Esophagus squamous epithelium (tissue), 4 donors: ENCODE data around the gene SLX9.

Experiments
- POLR2A ChIP-seq, 4 donors: fragments of 450-650 bp; IDR thresholded peaks; one replicate each; pipeline ENCODE4 v1.6.1; 2017; ENCODE audit warnings: antibody characterized with exemption in 4 of 4, mild to moderate bottlenecking in 4 of 4, moderate library complexity in 3 of 4
- TF ChIP-seq, protein P1 (sequence below), 6 experiments: fragments of 450-650 bp in 4 of 6; fragments of 200-600 bp in 2 of 6; sonication (generic) in 2 of 6; IDR thresholded peaks; one replicate each; pipeline ENCODE4 v1.5.1; 2016 to 2019; ENCODE audit warnings: antibody characterized with exemption in 6 of 6, mild to moderate bottlenecking in 4 of 6, moderate library complexity in 4 of 6

DNA sequence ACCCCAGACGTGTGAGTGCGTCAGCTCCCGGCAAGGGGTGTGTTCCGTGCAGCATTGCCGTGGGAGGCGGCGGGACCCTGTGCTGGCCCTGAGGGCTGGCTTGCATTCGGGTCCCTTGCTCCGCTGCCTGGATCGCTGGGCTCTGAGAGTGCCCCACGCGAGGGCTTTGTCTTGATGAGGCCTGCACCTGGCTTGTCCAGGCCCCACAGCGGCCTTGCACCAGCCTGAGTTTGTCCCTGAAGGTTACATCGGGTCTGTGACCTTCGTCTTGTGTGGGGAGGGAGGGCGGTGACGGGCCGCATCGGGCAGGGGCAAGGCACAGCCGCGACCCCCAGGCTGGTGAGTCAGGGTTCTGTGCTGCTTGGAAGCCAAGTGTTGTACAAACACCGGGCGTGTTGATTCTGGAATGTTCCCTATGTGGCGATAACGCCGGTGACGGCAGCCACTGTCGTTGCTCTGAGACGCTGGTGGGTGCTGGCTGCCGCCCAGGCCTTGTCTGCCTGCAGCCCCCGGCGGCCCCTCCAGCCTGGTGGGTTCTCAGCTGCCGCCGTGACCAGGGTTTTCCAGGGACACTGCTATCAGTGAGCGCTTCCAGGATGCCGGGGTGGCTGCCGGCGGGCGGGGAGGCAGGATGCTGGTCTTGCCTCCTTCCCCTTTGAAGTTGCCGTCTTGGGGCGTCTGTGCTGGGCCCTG lies 42.9 kb downstream of the SLX9 start:
- TF ChIP-seq, protein P1, sequence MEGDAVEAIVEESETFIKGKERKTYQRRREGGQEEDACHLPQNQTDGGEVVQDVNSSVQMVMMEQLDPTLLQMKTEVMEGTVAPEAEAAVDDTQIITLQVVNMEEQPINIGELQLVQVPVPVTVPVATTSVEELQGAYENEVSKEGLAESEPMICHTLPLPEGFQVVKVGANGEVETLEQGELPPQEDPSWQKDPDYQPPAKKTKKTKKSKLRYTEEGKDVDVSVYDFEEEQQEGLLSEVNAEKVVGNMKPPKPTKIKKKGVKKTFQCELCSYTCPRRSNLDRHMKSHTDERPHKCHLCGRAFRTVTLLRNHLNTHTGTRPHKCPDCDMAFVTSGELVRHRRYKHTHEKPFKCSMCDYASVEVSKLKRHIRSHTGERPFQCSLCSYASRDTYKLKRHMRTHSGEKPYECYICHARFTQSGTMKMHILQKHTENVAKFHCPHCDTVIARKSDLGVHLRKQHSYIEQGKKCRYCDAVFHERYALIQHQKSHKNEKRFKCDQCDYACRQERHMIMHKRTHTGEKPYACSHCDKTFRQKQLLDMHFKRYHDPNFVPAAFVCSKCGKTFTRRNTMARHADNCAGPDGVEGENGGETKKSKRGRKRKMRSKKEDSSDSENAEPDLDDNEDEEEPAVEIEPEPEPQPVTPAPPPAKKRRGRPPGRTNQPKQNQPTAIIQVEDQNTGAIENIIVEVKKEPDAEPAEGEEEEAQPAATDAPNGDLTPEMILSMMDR (IDR thresholded peaks at IDR 0.05), result no peak
- no peak for TF ChIP-seq POLR2A (IDR thresholded peaks at IDR 0.05)
